Neural progenitor cell (in vitro differentiated cells): ENCODE measurements around the gene RRM1. TPM values are rescaled to one million over a fixed set of nuclear protein-coding genes. Genes with fewer than 3 reads are reported as not detected.
"Not testable (repeated sequence)": the region's sequence is repeated elsewhere in the genome, so short reads cannot be mapped to it uniquely, and the experiment has no call there.

ENCODE experiments used
- DNase-seq: peaks from one replicate; pipeline ENCODE4 v3.0.0-alpha.2; 2016; ENCODE audit warnings: low spot score
- H2AFZ ChIP-seq: fragments of 200-600 bp; sonication (generic); replicated peaks from 2 replicates; pipeline ENCODE4 v1.6.1; 2016; ENCODE audit warnings: antibody characterized with exemption
- H3F3A ChIP-seq: fragments of 200-600 bp; sonication (generic); 2 replicates; pipeline ENCODE4 v1.6.1; 2016; ENCODE audit warnings: antibody characterized with exemption, low read depth
- H3K27ac ChIP-seq: fragments of 200-600 bp; sonication (generic); 2 replicates; pipeline ENCODE4 v1.5.1; 2016; ENCODE audit warnings: mild to moderate bottlenecking
- H3K27me3 ChIP-seq: fragments of 200-600 bp; sonication (generic); 2 replicates; pipeline ENCODE4 v1.6.1; 2016; ENCODE audit warnings: mild to moderate bottlenecking, moderate library complexity
- H3K36me3 ChIP-seq: fragments of 200-600 bp; sonication (generic); 2 replicates; pipeline ENCODE4 v1.5.1; 2016
- H3K4me1 ChIP-seq: fragments of 200-600 bp; sonication (generic); 2 replicates; pipeline ENCODE4 v1.6.1; 2016; ENCODE audit warnings: mixed run types
- H3K4me2 ChIP-seq: fragments of 200-600 bp; sonication (generic); 2 replicates; pipeline ENCODE4 v1.6.1; 2016
- H3K4me3 ChIP-seq: fragments of 200-600 bp; sonication (generic); 2 replicates; pipeline ENCODE4 v1.5.1; 2016
- H3K79me2 ChIP-seq: fragments of 200-600 bp; sonication (generic); 2 replicates; pipeline ENCODE4 v1.6.1; 2016; ENCODE audit warnings: low read depth
- H3K9ac ChIP-seq: fragments of 200-600 bp; sonication (generic); 2 replicates; pipeline ENCODE4 v1.6.1; 2016
- H3K9me3 ChIP-seq: fragments of 200-600 bp; sonication (generic); 2 replicates; pipeline ENCODE4 v1.5.1; 2016; ENCODE audit warnings: low read depth
- H4K20me1 ChIP-seq: fragments of 200-600 bp; sonication (generic); 2 replicates; pipeline ENCODE4 v1.6.1; 2016; ENCODE audit warnings: low read depth
- H3K27ac Mint-ChIP-seq: 3 replicates; pipeline ENCODE4 v1.8.0; 2021; ENCODE audit warnings: mixed read lengths
- H3K27me3 Mint-ChIP-seq: 2 replicates; pipeline ENCODE4 v1.8.0; 2022; ENCODE audit warnings: low read depth, mild to moderate bottlenecking, inconsistent platforms, moderate library complexity, mixed read lengths; ENCODE audit not compliant: insufficient read depth
- H3K36me3 Mint-ChIP-seq: 3 replicates; pipeline ENCODE4 v1.8.0; 2021; ENCODE audit warnings: mixed read lengths
- H3K4me1 Mint-ChIP-seq: 3 replicates; pipeline ENCODE4 v1.8.0; 2021; ENCODE audit warnings: mixed read lengths
- H3K4me3 Mint-ChIP-seq: 3 replicates; pipeline ENCODE4 v1.8.0; 2021; ENCODE audit warnings: mild to moderate bottlenecking, moderate library complexity, mixed read lengths
- H3K9me3 Mint-ChIP-seq: 3 replicates; pipeline ENCODE4 v1.8.0; 2020; ENCODE audit warnings: mixed read lengths
- CTCF ChIP-seq: fragments of 200-600 bp; sonication (generic); IDR thresholded peaks from 2 replicates; pipeline ENCODE4 v1.5.1; 2017; ENCODE audit warnings: antibody characterized with exemption, mild to moderate bottlenecking
- EZH2 ChIP-seq: fragments of 200-600 bp; sonication (generic); IDR thresholded peaks from 2 replicates; pipeline ENCODE4 v1.6.1; 2017; ENCODE audit warnings: antibody characterized with exemption, mild to moderate bottlenecking, moderate library complexity
- EZH2phosphoT487 ChIP-seq: fragments of 200-600 bp; sonication (generic); IDR thresholded peaks from 2 replicates; pipeline ENCODE4 v1.6.1; 2017; ENCODE audit warnings: antibody characterized with exemption
- total RNA-seq: library from RNA; depleted of rRNA; stranded (reverse); fragments of >200 nt; gene quantifications from 2 replicates; pipeline ENCODE4 v1.2.3, GENCODE V29; 2015; ENCODE audit warnings: low replicate concordance

Gene RRM1
- total RNA-seq, 1 donor from 2014 or later, result 264 TPM

- Mint-ChIP-seq H3K36me3 (peaks cover 46% of the 10 kb centered on the region), H3K27ac (no peak overlapping the region), H3K27me3 (no peaks in the 10 kb centered on the region), H3K9me3 (no peaks in the 10 kb centered on the region), H3K4me1 (peaks cover 10% of the 10 kb centered on the region), H3K4me3 (no peak overlapping the region)
- no peaks in the 10 kb centered on the region for H4K20me1 ChIP-seq
- DNase-seq, result no peak
- H3K9me3 ChIP-seq, result no peaks in the 10 kb centered on the region
- H3K4me3 ChIP-seq, result no peak overlapping the region
- no peak overlapping the region for H3K9ac ChIP-seq
- no peak overlapping the region for H3K4me2 ChIP-seq
- H3K79me2 ChIP-seq, result no peaks in the 10 kb centered on the region
- H3F3A ChIP-seq, result no peaks in the 10 kb centered on the region
- no peak overlapping the region for H3K27ac ChIP-seq
- no peaks in the 10 kb centered on the region for H3K27me3 ChIP-seq
- no peak overlapping the region for H2AFZ ChIP-seq
- no peaks in the 10 kb centered on the region for H3K4me1 ChIP-seq
- H3K36me3 ChIP-seq, result peaks cover 35% of the 10 kb centered on the region
- TF ChIP-seq EZH2phosphoT487 (no peak), EZH2 (no peak), CTCF (no peak)
These were observed 28.6 kb downstream of the RRM1 start for GRCh38 chr11:4123218-4123617.

GRCh38 chr11:4125141-4125540 lies 30.5 kb downstream of the RRM1 start:
- peaks cover 10% of the 10 kb centered on the region for H3K4me1 Mint-ChIP-seq
- TF ChIP-seq EZH2, result no peak
- TF ChIP-seq EZH2phosphoT487, result no peak
- TF ChIP-seq CTCF, result no peak
- Histone ChIP-seq H3K9me3 (no peaks in the 10 kb centered on the region), H3K27ac (no peak overlapping the region), H3K9ac (no peak overlapping the region), H3K36me3 (peaks cover 35% of the 10 kb centered on the region), H3K79me2 (no peaks in the 10 kb centered on the region), H3F3A (no peaks in the 10 kb centered on the region), H4K20me1 (no peaks in the 10 kb centered on the region), H3K4me3 (no peak overlapping the region), H3K27me3 (no peaks in the 10 kb centered on the region), H2AFZ (no peak overlapping the region), H3K4me1 (no peaks in the 10 kb centered on the region), H3K4me2 (no peak overlapping the region)
- H3K4me3 Mint-ChIP-seq, result no peak overlapping the region
- H3K27ac Mint-ChIP-seq, result no peak overlapping the region
- H3K36me3 Mint-ChIP-seq, result peaks cover 41% of the 10 kb centered on the region
- no peaks in the 10 kb centered on the region for H3K9me3 Mint-ChIP-seq
- DNase-seq, result no peak
- H3K27me3 Mint-ChIP-seq, result no peaks in the 10 kb centered on the region

GRCh38 chr11:4127357-4127756 lies 32.8 kb downstream of the RRM1 start:
- Mint-ChIP-seq H3K4me3 (no peak overlapping the region), H3K4me1 (peaks cover 10% of the 10 kb centered on the region), H3K27ac (no peak overlapping the region), H3K9me3 (no peaks in the 10 kb centered on the region), H3K36me3 (peaks cover 40% of the 10 kb centered on the region), H3K27me3 (no peaks in the 10 kb centered on the region)
- Histone ChIP-seq H3K9me3 (no peaks in the 10 kb centered on the region), H3K4me2 (no peak overlapping the region), H3K4me1 (no peaks in the 10 kb centered on the region), H3K27ac (no peak overlapping the region), H3K79me2 (no peaks in the 10 kb centered on the region), H4K20me1 (no peaks in the 10 kb centered on the region), H3K27me3 (no peaks in the 10 kb centered on the region), H3K4me3 (no peak overlapping the region), H3K36me3 (peaks cover 25% of the 10 kb centered on the region), H2AFZ (no peak overlapping the region), H3K9ac (no peak overlapping the region), H3F3A (no peaks in the 10 kb centered on the region)
- DNase-seq, result no peak
- TF ChIP-seq CTCF, result no peak
- TF ChIP-seq EZH2, result no peak
- no peak for TF ChIP-seq EZH2phosphoT487

- not testable (repeated sequence) for H3K27me3 ChIP-seq, H3K4me1 Mint-ChIP-seq, H3K4me1 ChIP-seq, H3K9ac ChIP-seq, H3K27ac Mint-ChIP-seq, H4K20me1 ChIP-seq, H3K4me3 Mint-ChIP-seq, H3K4me2 ChIP-seq, H3K79me2 ChIP-seq, H3K27ac ChIP-seq, H3K4me3 ChIP-seq, H3K9me3 Mint-ChIP-seq, H3F3A ChIP-seq, H3K27me3 Mint-ChIP-seq, H2AFZ ChIP-seq, H3K9me3 ChIP-seq, DNase-seq
- peaks cover 19% of the 10 kb centered on the region for H3K36me3 ChIP-seq
- peaks cover 34% of the 10 kb centered on the region for H3K36me3 Mint-ChIP-seq
These were observed 35.6 kb downstream of the RRM1 start for GRCh38 chr11:4130219-4130618.
